Hepatocyte (in vitro differentiated cells): ENCODE data around the gene SLC38A11.

Experiments used
- CTCF ChIP-seq: fragments of 200-600 bp; sonication (generic); IDR thresholded peaks from 2 replicates; pipeline ENCODE4 v1.5.1; 2016; ENCODE audit warnings: antibody characterized with exemption, mild to moderate bottlenecking; ENCODE audit not compliant: poor library complexity
- EZH2 ChIP-seq: fragments of 200-600 bp; sonication (generic); IDR thresholded peaks from 2 replicates; pipeline ENCODE4 v1.6.1; 2016; ENCODE audit warnings: antibody characterized with exemption, mild to moderate bottlenecking, borderline replicate concordance
- EZH2phosphoT487 ChIP-seq: fragments of 200-600 bp; sonication (generic); IDR thresholded peaks from one replicate; pipeline ENCODE4 v1.6.1; 2018; ENCODE audit warnings: antibody characterized with exemption, mild to moderate bottlenecking, low read depth, moderate library complexity; ENCODE audit not compliant: unreplicated experiment, severe bottlenecking

- TF ChIP-seq CTCF (no peak), EZH2 (no peak), EZH2phosphoT487 (no peak)
Measured at GRCh38 chr2:164852086-164852485, 103.2 kb downstream of the SLC38A11 start.
